ENCODE measurements around the gene DSCAML1. TPM values are rescaled to one million over a fixed set of nuclear protein-coding genes. Genes with fewer than 3 reads are reported as not detected.

Gene DSCAML1
- total RNA-seq, 4 donors from 2014 or later = 0.20 to 1.1 (median 0.36) TPM

DNA sequence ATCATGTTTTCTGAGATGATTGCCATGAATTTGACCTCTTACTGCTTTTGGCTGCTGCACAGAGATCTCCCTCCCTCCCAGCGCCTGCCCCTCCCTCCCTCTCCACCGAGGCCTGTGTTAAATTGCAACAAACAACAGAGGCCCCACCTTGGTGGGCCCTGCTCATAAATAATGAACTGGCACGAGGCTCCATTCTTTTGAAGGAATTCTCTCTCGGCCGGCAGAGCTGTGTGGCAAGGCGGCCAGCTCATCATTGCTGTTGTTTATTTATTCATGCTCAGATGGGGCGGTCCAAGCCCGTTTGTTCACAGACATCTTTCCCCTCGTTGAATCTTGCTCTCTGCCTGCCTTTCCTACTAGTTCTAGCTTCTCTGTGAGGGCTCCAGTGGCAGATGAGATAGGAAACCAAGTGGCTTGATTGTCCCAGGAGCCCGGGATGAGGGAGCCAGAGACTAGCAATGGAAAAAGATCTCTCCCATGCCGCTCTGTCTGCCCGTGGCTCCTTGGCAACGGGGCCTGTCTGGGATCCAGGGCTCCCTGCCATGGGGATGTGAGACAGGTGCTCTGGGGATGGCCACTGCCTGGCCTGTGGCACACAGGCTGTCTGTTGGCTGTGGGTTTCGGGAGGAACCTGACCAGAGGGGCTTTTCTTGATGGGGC lies 192.6 kb downstream of the DSCAML1 start:
- TF ChIP-seq, protein P1, sequence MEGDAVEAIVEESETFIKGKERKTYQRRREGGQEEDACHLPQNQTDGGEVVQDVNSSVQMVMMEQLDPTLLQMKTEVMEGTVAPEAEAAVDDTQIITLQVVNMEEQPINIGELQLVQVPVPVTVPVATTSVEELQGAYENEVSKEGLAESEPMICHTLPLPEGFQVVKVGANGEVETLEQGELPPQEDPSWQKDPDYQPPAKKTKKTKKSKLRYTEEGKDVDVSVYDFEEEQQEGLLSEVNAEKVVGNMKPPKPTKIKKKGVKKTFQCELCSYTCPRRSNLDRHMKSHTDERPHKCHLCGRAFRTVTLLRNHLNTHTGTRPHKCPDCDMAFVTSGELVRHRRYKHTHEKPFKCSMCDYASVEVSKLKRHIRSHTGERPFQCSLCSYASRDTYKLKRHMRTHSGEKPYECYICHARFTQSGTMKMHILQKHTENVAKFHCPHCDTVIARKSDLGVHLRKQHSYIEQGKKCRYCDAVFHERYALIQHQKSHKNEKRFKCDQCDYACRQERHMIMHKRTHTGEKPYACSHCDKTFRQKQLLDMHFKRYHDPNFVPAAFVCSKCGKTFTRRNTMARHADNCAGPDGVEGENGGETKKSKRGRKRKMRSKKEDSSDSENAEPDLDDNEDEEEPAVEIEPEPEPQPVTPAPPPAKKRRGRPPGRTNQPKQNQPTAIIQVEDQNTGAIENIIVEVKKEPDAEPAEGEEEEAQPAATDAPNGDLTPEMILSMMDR (IDR thresholded peaks at IDR 0.05) = no peak
- TF ChIP-seq EP300 (IDR thresholded peaks at IDR 0.05) = no peak
- no peak for TF ChIP-seq POLR2A (IDR thresholded peaks at IDR 0.05)
- 32 to 35% methylated on average over 14 of the region's 14 CpGs for WGBS, 2 donors
- Histone ChIP-seq H3K36me3 (no peaks in the 10 kb centered on the region), H3K27ac (no peak overlapping the region), H3K4me1 (peaks cover 0 to 5% (median 0%) of the 10 kb centered on the region in 4 donors), H3K4me3 (no peak overlapping the region), H3K27me3 (no peaks in the 10 kb centered on the region), H3K9me3 (no peaks in the 10 kb centered on the region)
- DNase-seq (ENCODE audit: low spot score in 2 of 2) = no peak

DNA sequence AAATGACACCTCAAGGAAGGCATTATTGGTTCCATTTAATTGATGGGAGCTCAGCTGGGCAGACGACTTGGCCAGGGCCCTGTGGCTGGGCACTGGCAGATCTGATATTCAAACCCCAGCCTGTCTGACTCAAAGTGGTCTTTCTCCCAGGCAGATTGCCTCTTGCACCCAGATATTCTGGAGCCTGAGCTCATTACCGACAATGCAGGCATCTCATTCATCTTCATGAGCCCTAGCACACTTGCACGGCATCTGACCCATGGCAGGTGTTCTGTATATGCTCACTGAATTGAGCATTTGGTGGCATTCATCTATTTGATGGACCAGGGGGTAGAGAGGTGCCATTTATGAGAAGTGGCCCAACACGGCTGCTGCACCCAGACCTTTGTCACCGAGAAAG lies 193.1 kb downstream of the DSCAML1 start:
- no peak for TF ChIP-seq EP300 (IDR thresholded peaks at IDR 0.05)
- TF ChIP-seq, protein P1 (IDR thresholded peaks at IDR 0.05) = no peak
- no peak for TF ChIP-seq POLR2A (IDR thresholded peaks at IDR 0.05)
- Histone ChIP-seq H3K27ac (no peak overlapping the region), H3K4me1 (peaks cover 0 to 5% (median 0%) of the 10 kb centered on the region in 4 donors), H3K4me3 (no peak overlapping the region), H3K36me3 (no peaks in the 10 kb centered on the region), H3K27me3 (no peaks in the 10 kb centered on the region), H3K9me3 (no peaks in the 10 kb centered on the region)
- WGBS, 2 donors = 63 to 73% methylated on average over 5 of the region's 5 CpGs
- no peak for DNase-seq (ENCODE audit: low spot score in 2 of 2)

DNA sequence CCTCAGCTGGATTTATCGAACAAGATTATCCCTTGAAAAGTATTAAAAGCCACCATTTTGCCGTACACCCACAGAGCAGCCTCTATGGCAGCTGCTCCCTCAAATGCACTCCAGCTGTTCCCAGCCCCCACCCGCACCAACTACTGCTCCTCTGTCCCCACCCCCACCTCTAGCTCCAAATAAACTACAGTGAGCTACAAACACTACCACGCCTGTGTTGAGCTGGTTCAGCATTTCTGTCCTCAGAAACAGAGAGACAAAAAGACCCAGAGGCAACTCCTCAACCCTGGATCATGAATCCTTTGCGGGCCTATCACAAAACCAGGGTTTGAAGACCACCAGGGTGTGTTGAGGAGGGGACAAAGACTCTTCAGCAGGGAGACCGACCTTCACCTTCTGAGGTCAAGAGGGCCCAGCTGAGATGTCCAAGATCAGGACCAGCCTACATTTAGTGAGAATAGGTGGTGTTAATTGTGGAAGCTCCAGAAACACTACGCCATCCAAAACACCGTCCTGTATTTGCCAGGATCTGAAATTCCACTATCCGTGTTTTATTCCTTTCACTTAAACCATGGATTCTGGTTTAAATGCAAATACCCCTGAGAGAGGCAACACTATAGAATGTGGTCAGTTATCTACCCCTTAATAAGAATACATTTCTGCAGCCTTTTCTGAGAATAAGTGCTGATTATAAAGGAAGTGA lies 195.9 kb downstream of the DSCAML1 start:
- H3K27me3 ChIP-seq = peaks cover 0 to 2% of the 10 kb centered on the region in 2 donors
- H3K9me3 ChIP-seq = no peaks in the 10 kb centered on the region
- peaks cover 0 to 5% (median 0%) of the 10 kb centered on the region in 4 donors for H3K4me1 ChIP-seq
- no peaks in the 10 kb centered on the region for H3K36me3 ChIP-seq
- TF ChIP-seq, protein P1 (IDR thresholded peaks at IDR 0.05) = no peak
- TF ChIP-seq POLR2A (IDR thresholded peaks at IDR 0.05) = no peak
- TF ChIP-seq EP300 (IDR thresholded peaks at IDR 0.05) = no peak
- no peak overlapping the region for H3K27ac ChIP-seq
- H3K4me3 ChIP-seq = no peak overlapping the region
- no peak for DNase-seq (ENCODE audit: low spot score in 2 of 2)
- WGBS, 2 donors = 60 to 69% methylated on average over 9 of the region's 9 CpGs

DNA sequence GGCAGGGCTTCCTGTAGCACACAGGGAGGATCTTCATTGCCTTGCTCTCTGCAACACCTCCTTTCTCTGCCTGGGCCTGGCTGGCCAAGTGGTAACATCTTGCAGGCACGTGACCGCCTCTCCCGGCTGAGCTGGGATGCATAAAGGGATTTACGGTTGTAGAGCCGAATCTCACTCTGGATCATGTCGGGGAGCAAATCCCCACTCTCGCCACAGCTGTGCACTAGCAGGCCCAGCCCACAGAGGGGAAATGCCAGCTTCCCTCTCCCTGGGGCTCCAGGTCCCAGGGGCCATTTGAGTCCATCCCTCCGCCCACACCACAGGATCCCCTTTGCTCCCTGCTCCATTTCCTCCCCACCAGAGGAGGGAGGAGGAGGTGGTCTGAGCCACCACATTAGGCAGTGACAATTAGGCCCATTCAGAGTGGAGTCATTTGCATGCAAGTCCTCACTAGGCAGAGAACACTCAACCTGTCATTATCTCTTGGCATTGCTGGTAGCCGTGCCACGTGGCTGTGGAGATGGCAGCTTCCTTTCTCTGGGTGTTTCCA lies 196.7 kb downstream of the DSCAML1 start:
- Histone ChIP-seq H3K4me1 (peaks cover 0 to 5% (median 0%) of the 10 kb centered on the region in 4 donors), H3K4me3 (no peak overlapping the region), H3K27ac (no peak overlapping the region), H3K27me3 (peaks cover 0 to 10% of the 10 kb centered on the region in 2 donors), H3K36me3 (no peaks in the 10 kb centered on the region), H3K9me3 (no peaks in the 10 kb centered on the region)
- TF ChIP-seq, protein P1 (IDR thresholded peaks at IDR 0.05) = no peak
- no peak for TF ChIP-seq POLR2A (IDR thresholded peaks at IDR 0.05)
- 28 to 36% methylated on average over 10 of the region's 10 CpGs for WGBS, 2 donors
- no peak for DNase-seq (ENCODE audit: low spot score in 2 of 2)

DNA sequence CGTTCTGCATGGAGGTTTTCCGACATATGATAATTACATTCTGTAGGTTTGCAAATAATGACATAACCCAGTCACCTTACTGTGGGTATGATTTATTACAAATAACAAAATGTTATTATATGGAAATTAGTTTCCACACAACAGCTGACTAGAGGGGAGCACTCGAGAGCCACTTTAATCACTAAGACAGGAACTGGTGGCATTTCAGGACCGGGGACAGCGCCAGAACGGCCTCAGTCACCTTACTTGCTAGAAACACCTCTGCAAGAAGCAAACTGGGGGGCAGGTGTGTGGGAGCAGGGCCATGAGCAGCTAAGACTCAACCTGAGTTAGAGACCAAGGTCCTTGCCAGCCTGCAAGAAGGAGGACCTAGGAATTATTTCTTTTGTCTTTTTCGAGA lies 199.9 kb downstream of the DSCAML1 start:
- Histone ChIP-seq H3K4me1 (no peaks in the 10 kb centered on the region), H3K4me3 (no peak overlapping the region), H3K27me3 (peaks cover 0 to 10% of the 10 kb centered on the region in 2 donors), H3K9me3 (no peaks in the 10 kb centered on the region), H3K27ac (no peak overlapping the region), H3K36me3 (no peaks in the 10 kb centered on the region)
- WGBS, 2 donors = 45 to 47% methylated on average over 7 of the region's 7 CpGs
- TF ChIP-seq, protein P1 (IDR thresholded peaks at IDR 0.05) = no peak
- TF ChIP-seq POLR2A (IDR thresholded peaks at IDR 0.05) (no peak), EP300 (IDR thresholded peaks at IDR 0.05) (no peak)
- no peak for DNase-seq (ENCODE audit: low spot score in 2 of 2)

Data from tibial nerve (tissue), 4 donors.